Naive thymus-derived CD4-positive, alpha-beta T cell (primary cell): ENCODE data around the gene PEX11G. TPM values are rescaled to one million over a fixed set of nuclear protein-coding genes. Genes with fewer than 3 reads are reported as not detected.

Experiments
- ATAC-seq: fragments of 150-1000 bp; cut with Tn5 transposase; 2 replicates; pipeline ENCODE4 v1.10.0; 2021; ENCODE audit warnings: mild to moderate bottlenecking, moderate library complexity
- CTCF ChIA-PET: fragments of 350-600 bp; sonication (Branson Sonifier 250); formaldehyde crosslinking; loops from one replicate; lab custom pipeline; 2021; ENCODE audit warnings: antibody characterized with exemption; lab: Charles Lee
- POLR2A ChIA-PET: fragments of 350-600 bp; sonication (Branson Sonifier 250); formaldehyde crosslinking; loops from one replicate; lab custom pipeline; 2021; ENCODE audit warnings: antibody characterized with exemption, inconsistent platforms; lab: Charles Lee
- DNase-seq, 9 donors: peaks; one replicate each; pipeline versions ENCODE4 v3.0.0 to v3.0.0-alpha.2; 2020 to 2022; ENCODE audit warnings: mixed read lengths in 1 of 9
- H3K27ac ChIP-seq: one replicate; pipeline ENCODE4 v1.7.0; 2013; ENCODE audit warnings: mild to moderate bottlenecking, low read depth, low read length, moderate library complexity
- H3K27me3 ChIP-seq, 2 donors: one replicate each; pipeline ENCODE4 v1.7.0; 2013; ENCODE audit warnings: low read length in 2 of 2, mild to moderate bottlenecking in 2 of 2, moderate library complexity in 2 of 2; ENCODE audit not compliant: control insufficient read depth in 2 of 2, insufficient read depth in 2 of 2
- H3K36me3 ChIP-seq, 3 experiments: 1 replicate in 2 of 3; 2 replicates in 1 of 3; pipeline ENCODE4 v1.7.0; 2013; ENCODE audit warnings: low read length in 3 of 3, mild to moderate bottlenecking in 3 of 3, moderate library complexity in 1 of 3; ENCODE audit not compliant: insufficient read depth in 3 of 3, control insufficient read depth in 2 of 3
- H3K4me1 ChIP-seq, 2 donors: one replicate each; pipeline ENCODE4 v1.7.0; 2013; ENCODE audit warnings: low read length in 2 of 2, mild to moderate bottlenecking in 2 of 2, moderate library complexity in 1 of 2; ENCODE audit not compliant: control insufficient read depth in 2 of 2, insufficient read depth in 2 of 2
- H3K4me3 ChIP-seq: 2 replicates; pipeline ENCODE4 v1.7.0; 2013; ENCODE audit warnings: mild to moderate bottlenecking, low read length
- H3K9me3 ChIP-seq, 3 experiments: 1 replicate in 2 of 3; 2 replicates in 1 of 3; pipeline ENCODE4 v1.7.0; 2013; ENCODE audit warnings: low read length in 3 of 3; ENCODE audit not compliant: control insufficient read depth in 2 of 3
- H3K27ac Mint-ChIP-seq, 9 donors: one replicate each; pipeline ENCODE4 v1.8.0; 2020 to 2022; ENCODE audit warnings: mixed read lengths in 9 of 9, mild to moderate bottlenecking in 8 of 9, moderate library complexity in 5 of 9, inconsistent platforms in 2 of 9
- H3K27me3 Mint-ChIP-seq, 5 donors: one replicate each; pipeline ENCODE4 v1.8.0; 2021 to 2022; ENCODE audit warnings: mixed read lengths in 5 of 5, mild to moderate bottlenecking in 1 of 5
- H3K36me3 Mint-ChIP-seq, 5 donors: one replicate each; pipeline ENCODE4 v1.8.0; 2020 to 2022; ENCODE audit warnings: mixed read lengths in 5 of 5, mild to moderate bottlenecking in 3 of 5, inconsistent platforms in 1 of 5
- H3K4me1 Mint-ChIP-seq, 7 donors: one replicate each; pipeline ENCODE4 v1.8.0; 2020 to 2022; ENCODE audit warnings: mixed read lengths in 7 of 7, mild to moderate bottlenecking in 3 of 7, inconsistent platforms in 1 of 7
- H3K4me3 Mint-ChIP-seq, 10 donors: one replicate each; pipeline ENCODE4 v1.8.0; 2020 to 2022; ENCODE audit warnings: mild to moderate bottlenecking in 10 of 10, mixed read lengths in 10 of 10, moderate library complexity in 6 of 10, inconsistent platforms in 2 of 10
- H3K9me3 Mint-ChIP-seq, 11 donors: one replicate each; pipeline ENCODE4 v1.8.0; 2020 to 2022; ENCODE audit warnings: mixed read lengths in 11 of 11, mild to moderate bottlenecking in 4 of 11, inconsistent platforms in 1 of 11, moderate library complexity in 1 of 11
- intact Hi-C, 2 donors: fragments of 100-400 bp; cut with micrococcal nuclease; formaldehyde crosslinking; loops; one replicate each; pipeline ENCODE4 v1.15.1; 2023
- polyA plus RNA-seq, 2 donors: library from polyadenylated mRNA; unstranded; fragments of 300-500 nt; fragmentation: Illumina TruSeq; gene quantifications; one replicate each; pipeline ENCODE4 v1.2.3, GENCODE V29; 2021
- total RNA-seq, 6 experiments: library from RNA in 5 of 6; stranded (reverse) in 5 of 6; gene quantifications; 1 replicate in 5 of 6; 2 replicates in 1 of 6; pipeline ENCODE4 v1.2.3 and lab custom pipeline; 2021 to 2026

The PEX11G gene
- total and polyA plus RNA-seq, 7 experiments from 2014 or later = 0.59 to 1.6 (median 0.77) TPM

DNA sequence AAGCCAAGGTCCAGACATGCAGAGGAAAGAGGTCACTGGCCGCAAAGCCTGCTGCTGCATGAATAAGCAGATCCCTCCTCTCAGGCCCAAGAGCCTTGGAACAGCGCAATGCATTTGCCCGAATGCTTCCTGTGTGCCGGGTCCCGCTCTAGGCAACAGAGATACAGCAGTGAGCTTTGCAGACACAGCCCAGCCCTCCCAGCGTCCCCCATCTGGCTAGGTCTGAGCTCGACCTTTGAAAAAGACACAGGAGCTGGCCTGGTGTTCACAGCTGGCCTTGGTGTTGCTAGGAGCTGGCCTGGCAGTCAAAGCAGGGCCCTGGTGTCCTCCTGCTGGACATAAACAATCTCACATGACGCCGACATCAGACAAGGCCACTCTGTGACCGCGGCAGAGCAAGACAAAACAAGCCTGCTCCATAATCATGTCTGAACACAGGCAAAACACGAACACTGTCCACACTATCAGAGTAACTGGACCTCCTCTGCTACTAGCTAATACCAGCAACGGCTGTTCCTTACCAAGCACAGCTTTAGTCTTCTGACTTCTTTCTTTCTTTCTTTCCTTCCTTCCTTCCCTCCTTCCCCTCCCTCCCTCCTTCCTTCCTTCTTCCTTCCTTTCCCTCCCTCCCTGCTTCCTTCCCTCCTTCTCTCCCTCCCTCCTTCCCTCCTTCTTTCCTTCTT, 5.7 kb upstream of the PEX11G start:
- ChIA-PET POLR2A (interaction anchor here (0.6 kb wide), 1 partner anchor 450 kb away, joined by 3 read pairs; no protein-coding TSS in a partner anchor), CTCF (no interaction called here)
- Histone ChIP-seq H3K4me1 (peaks cover 0 to under 1% of the 10 kb centered on the region in 2 donors), H3K36me3 (no peaks in the 10 kb centered on the region), H3K4me3 (no peak overlapping the region), H3K9me3 (no peaks in the 10 kb centered on the region), H3K27me3 (no peaks in the 10 kb centered on the region), H3K27ac (no peak overlapping the region)
- Mint-ChIP-seq H3K27ac (no peak overlapping the region), H3K4me3 (no peak overlapping the region), H3K27me3 (peaks cover 14 to 22% (median 19%) of the 10 kb centered on the region in 5 donors), H3K9me3 (peaks cover 0 to 3% (median 0%) of the 10 kb centered on the region in 11 donors), H3K4me1 (peaks cover 0 to 22% (median 5%) of the 10 kb centered on the region in 7 donors), H3K36me3 (peaks cover 0 to 3% (median 0%) of the 10 kb centered on the region in 5 donors)
- DNase-seq (no peak), ATAC-seq (no peak)
- intact Hi-C loops = no loop called here

DNA sequence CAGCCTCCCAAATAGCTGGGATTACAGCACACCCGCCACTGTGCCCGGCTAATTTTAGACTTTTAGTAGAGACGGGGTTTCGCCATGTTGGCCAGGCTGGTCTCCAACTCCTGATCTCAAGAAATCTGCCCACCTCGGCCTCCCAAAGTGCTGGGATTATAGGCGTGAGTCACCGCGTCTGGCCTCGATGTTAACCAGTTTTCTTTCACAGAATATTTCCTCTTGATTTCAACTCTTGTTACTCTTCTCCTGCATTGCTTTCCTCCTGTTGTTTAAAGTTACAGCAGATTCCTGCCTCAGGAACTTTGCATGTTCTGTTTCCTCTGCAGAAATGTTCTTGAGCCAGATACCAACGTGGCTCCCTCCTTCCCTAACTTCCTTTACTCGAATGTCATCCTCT, 3.7 kb upstream of the PEX11G start:
- H3K9me3 ChIP-seq = no peaks in the 10 kb centered on the region
- CTCF ChIA-PET = no interaction called here
- H3K27me3 ChIP-seq = no peaks in the 10 kb centered on the region
- Mint-ChIP-seq H3K27ac (peak overlapping the region in 1 of 9 donors; percentile 64), H3K4me3 (peak overlapping the region in 1 of 10 donors; percentile 26), H3K9me3 (peaks cover 0 to 3% (median 0%) of the 10 kb centered on the region in 11 donors), H3K27me3 (peaks cover 5 to 10% (median 7%) of the 10 kb centered on the region in 5 donors), H3K36me3 (peaks cover 0 to 4% (median 0%) of the 10 kb centered on the region in 5 donors), H3K4me1 (peaks cover 0 to 28% (median 11%) of the 10 kb centered on the region in 7 donors)
- no peak overlapping the region for H3K27ac ChIP-seq
- intact Hi-C loops = no loop called here
- H3K36me3 ChIP-seq = no peaks in the 10 kb centered on the region
- H3K4me3 ChIP-seq = no peak overlapping the region
- H3K4me1 ChIP-seq = peaks cover 6 to 8% of the 10 kb centered on the region in 2 donors
- POLR2A ChIA-PET = interaction anchor here (0.7 kb wide), 1 partner anchor 24 kb away, joined by 3 read pairs; no protein-coding TSS in a partner anchor
- ATAC-seq = no peak
- no peak for DNase-seq

DNA sequence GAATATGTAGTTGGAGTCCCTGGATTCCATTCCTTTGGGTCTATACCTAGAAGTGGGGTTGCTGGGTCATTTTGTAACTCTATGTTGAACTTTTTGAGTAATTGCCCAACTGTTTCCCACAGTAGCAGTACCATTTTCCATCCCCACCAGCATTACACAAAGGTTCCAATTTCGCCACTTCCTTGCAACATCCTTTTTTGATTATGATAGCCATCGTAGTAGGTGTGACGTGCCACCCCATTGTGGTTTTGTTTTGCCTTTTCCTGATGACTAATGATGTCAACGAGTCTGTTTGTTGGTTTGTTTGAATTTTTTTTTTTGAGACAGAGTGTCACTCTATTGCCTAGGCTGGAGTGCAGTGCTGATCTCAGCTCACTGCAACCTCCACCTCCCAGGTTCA, 3.3 kb upstream of the PEX11G start:
- H3K9me3 ChIP-seq = no peaks in the 10 kb centered on the region
- H3K4me3 ChIP-seq = no peak overlapping the region
- ATAC-seq (peak; percentile 72), DNase-seq (peak in 1 of 9 donors; percentile 62)
- peaks cover 0 to 6% (median 0%) of the 10 kb centered on the region in 11 donors for H3K9me3 Mint-ChIP-seq
- CTCF ChIA-PET = no interaction called here
- intact Hi-C loops = no loop called here
- peak overlapping the region in 1 of 10 donors; percentile 51 for H3K4me3 Mint-ChIP-seq
- H3K27ac Mint-ChIP-seq = peak overlapping the region in 1 of 9 donors; percentile 64
- POLR2A ChIA-PET = interaction anchor here (0.7 kb wide), 1 partner anchor 25 kb away, joined by 3 read pairs; no protein-coding TSS in a partner anchor
- H3K4me1 ChIP-seq = peaks cover 6 to 8% of the 10 kb centered on the region in 2 donors
- H3K27ac ChIP-seq = no peak overlapping the region
- H3K27me3 Mint-ChIP-seq = peaks cover 4 to 8% (median 5%) of the 10 kb centered on the region in 5 donors
- H3K27me3 ChIP-seq = no peaks in the 10 kb centered on the region
- H3K4me1 Mint-ChIP-seq = peaks cover 0 to 28% (median 11%) of the 10 kb centered on the region in 7 donors
- H3K36me3 ChIP-seq = no peaks in the 10 kb centered on the region
- peaks cover 0 to 4% (median 0%) of the 10 kb centered on the region in 5 donors for H3K36me3 Mint-ChIP-seq

DNA sequence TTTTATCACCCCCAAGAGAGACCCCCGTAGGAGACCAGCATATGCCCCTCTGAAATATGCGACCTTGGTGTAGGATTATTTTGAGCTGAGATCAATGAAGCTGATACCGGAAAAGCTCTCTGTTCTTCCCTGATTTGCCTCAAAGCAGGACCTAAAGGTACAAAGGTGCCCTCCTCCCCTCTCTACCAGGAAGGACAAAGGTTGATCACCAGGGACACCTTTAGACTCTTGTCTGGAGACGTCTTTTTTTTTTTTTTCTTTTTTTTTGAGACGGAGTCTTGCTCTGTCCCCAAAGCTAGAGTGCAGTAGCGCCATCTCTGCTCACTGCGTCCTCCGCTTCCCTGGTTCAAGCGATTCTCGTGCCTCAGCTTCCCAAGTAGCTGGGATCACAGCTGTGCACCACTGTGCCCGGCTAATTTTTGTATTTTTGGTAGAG, 792 bp upstream of the PEX11G start:
- H3K27me3 ChIP-seq = no peaks in the 10 kb centered on the region
- peaks cover 6 to 8% of the 10 kb centered on the region in 2 donors for H3K4me1 ChIP-seq
- H3K36me3 Mint-ChIP-seq = peaks cover 0 to 4% (median 0%) of the 10 kb centered on the region in 5 donors
- H3K4me3 Mint-ChIP-seq = peak overlapping the region; percentile 68 to 96 (median 90)
- ATAC-seq (no peak), DNase-seq (no peak)
- POLR2A ChIA-PET = interaction anchor here (0.6 to 1.8 kb wide), 6 partner anchors 8 to 1151 kb away, joined by 3 to 10 read pairs (median 4); partner anchors contain the start of genes MCOLN1, PNPLA6 and ZNF358
- no peaks in the 10 kb centered on the region for H3K27me3 Mint-ChIP-seq
- H3K9me3 ChIP-seq = no peaks in the 10 kb centered on the region
- H3K4me1 Mint-ChIP-seq = peaks cover 0 to 28% (median 10%) of the 10 kb centered on the region in 7 donors
- peak overlapping the region; percentile 55 to 98 (median 92) for H3K27ac Mint-ChIP-seq
- CTCF ChIA-PET = no interaction called here
- H3K9me3 Mint-ChIP-seq = peaks cover 0 to 8% (median 0%) of the 10 kb centered on the region in 11 donors
- peak overlapping the region; percentile 84 for H3K27ac ChIP-seq
- intact Hi-C loops = loop anchor here (1.0 to 2.0 kb wide), 3 partner anchors 33 to 46 kb away; partner anchors contain the start of genes PNPLA6 (in 2 of the 2) and MCOLN1 (in 1 of the 2)
- no peaks in the 10 kb centered on the region for H3K36me3 ChIP-seq
- no peak overlapping the region for H3K4me3 ChIP-seq

DNA sequence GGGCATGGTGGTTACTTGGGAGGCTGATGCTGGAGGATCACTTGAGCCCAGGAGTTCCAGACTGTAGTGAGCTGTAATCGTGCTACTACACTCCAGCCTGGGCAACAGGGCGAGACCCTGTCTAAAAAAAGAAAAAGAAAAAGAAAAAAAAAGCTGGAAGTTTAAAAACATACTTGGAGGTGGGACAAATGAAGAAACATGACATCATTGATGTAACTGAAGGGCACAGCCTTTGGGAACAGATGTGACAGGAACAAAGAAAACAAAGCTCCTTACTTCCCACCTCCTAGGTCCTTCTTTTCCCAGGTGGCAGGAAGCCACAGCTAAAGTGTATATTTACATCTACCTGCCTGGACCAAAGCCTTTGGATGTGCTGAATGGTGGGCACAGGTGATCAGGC, 1.9 kb downstream of the PEX11G start:
- CTCF ChIA-PET = interaction anchor here (0.7 kb wide), 1 partner anchor 10 kb away, joined by 4 read pairs; a partner anchor contains a TSS

DNA sequence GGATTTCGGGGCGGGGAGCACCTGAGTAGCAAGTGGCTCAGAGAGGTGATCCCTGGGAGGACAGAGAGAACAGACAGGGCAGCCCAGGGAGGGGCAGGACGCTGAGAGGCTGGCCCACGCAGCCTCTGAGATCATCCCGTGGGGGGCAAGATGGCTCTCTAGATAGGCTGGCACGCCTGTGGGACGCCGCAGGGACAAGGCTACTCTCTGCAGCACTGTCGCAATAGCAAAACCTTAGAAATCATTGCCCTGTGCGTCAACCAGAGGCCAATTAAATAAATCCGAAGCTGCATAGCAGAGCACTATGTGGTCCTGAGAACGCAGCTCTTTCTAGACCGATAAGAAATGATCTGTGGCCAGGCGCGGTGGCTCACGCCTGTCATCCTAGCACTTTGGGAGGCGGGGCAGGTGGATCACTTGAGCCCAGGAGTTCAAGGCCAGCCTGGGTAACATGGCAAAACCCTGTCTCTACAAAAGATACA, 5.1 kb downstream of the PEX11G start:
- CTCF ChIA-PET = interaction anchor here (0.7 kb wide), 1 partner anchor 26 kb away, joined by 5 read pairs; no protein-coding TSS in a partner anchor
- H3K9me3 ChIP-seq = no peaks in the 10 kb centered on the region
- peaks cover 0 to 17% of the 10 kb centered on the region in 2 donors for H3K4me1 ChIP-seq
- intact Hi-C loops = no loop called here
- Mint-ChIP-seq H3K36me3 (no peaks in the 10 kb centered on the region), H3K4me1 (peaks cover 5 to 22% (median 11%) of the 10 kb centered on the region in 7 donors), H3K9me3 (peaks cover 0 to 30% (median 0%) of the 10 kb centered on the region in 11 donors), H3K27me3 (no peaks in the 10 kb centered on the region), H3K27ac (peak overlapping the region in 6 of 9 donors; percentile 38 to 85 (median 62)), H3K4me3 (peak overlapping the region in 6 of 10 donors; percentile 5 to 68 (median 42))
- no peak overlapping the region for H3K27ac ChIP-seq
- no peaks in the 10 kb centered on the region for H3K27me3 ChIP-seq
- H3K36me3 ChIP-seq = no peaks in the 10 kb centered on the region
- POLR2A ChIA-PET = interaction anchor here (0.6 kb wide), 1 partner anchor 227 kb away, joined by 3 read pairs; no protein-coding TSS in a partner anchor
- H3K4me3 ChIP-seq = no peak overlapping the region
- ATAC-seq = peak; percentile 68
- DNase-seq = no peak

More for the DNA sequence above, 1.9 kb downstream of the PEX11G start:
- Histone ChIP-seq H3K4me3 (no peak overlapping the region), H3K9me3 (no peaks in the 10 kb centered on the region), H3K27ac (no peak overlapping the region), H3K27me3 (no peaks in the 10 kb centered on the region), H3K4me1 (peaks cover 6 to 17% of the 10 kb centered on the region in 2 donors), H3K36me3 (no peaks in the 10 kb centered on the region)
- ATAC-seq = no peak
- intact Hi-C loops = no loop called here
- no peak for DNase-seq
- H3K4me1 Mint-ChIP-seq = peaks cover 11 to 27% (median 20%) of the 10 kb centered on the region in 7 donors
- H3K27ac Mint-ChIP-seq = peak overlapping the region in 1 of 9 donors; percentile 66
- H3K9me3 Mint-ChIP-seq = peaks cover 0 to 24% (median 0%) of the 10 kb centered on the region in 11 donors
- H3K36me3 Mint-ChIP-seq = peaks cover 0 to 4% (median 0%) of the 10 kb centered on the region in 5 donors
- H3K27me3 Mint-ChIP-seq = no peaks in the 10 kb centered on the region
- peak overlapping the region in 2 of 10 donors; percentile 34 to 36 for H3K4me3 Mint-ChIP-seq
- POLR2A ChIA-PET = interaction anchor here (0.7 to 1.0 kb wide), 2 partner anchors 36 to 138 kb away, joined by 5 to 7 read pairs; no protein-coding TSS in a partner anchor
